ENCODE data around the gene SPOCK1. TPM values are rescaled to one million over a fixed set of nuclear protein-coding genes. Genes with fewer than 3 reads are reported as not detected.

The SPOCK1 gene
- total and polyA plus RNA-seq, 3 donors from 2014 or later, result 63.8 to 111 (median 101) TPM

DNA sequence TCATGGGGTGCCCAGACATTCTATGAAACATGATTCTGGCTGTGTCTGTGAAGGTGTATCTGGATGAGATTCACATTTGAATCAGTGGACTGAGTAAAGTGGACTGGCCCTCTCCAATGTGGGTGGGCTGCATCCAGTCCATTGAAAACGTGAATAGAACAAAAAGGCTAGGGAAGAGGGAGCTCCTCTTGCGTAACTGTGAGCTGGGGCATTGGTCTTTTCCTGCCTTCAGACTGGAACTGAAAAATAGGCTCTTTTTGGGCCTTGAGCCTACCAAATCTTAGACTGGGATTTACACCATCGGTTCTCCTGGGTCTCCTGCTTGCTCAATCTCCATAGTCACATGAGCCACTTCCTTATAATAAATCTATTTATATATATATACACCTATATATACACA lies 170.1 kb downstream of the SPOCK1 start:
- TF ChIP-seq POLR2A (IDR thresholded peaks at IDR 0.05), result no peak
- TF ChIP-seq, protein P1, sequence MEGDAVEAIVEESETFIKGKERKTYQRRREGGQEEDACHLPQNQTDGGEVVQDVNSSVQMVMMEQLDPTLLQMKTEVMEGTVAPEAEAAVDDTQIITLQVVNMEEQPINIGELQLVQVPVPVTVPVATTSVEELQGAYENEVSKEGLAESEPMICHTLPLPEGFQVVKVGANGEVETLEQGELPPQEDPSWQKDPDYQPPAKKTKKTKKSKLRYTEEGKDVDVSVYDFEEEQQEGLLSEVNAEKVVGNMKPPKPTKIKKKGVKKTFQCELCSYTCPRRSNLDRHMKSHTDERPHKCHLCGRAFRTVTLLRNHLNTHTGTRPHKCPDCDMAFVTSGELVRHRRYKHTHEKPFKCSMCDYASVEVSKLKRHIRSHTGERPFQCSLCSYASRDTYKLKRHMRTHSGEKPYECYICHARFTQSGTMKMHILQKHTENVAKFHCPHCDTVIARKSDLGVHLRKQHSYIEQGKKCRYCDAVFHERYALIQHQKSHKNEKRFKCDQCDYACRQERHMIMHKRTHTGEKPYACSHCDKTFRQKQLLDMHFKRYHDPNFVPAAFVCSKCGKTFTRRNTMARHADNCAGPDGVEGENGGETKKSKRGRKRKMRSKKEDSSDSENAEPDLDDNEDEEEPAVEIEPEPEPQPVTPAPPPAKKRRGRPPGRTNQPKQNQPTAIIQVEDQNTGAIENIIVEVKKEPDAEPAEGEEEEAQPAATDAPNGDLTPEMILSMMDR (IDR thresholded peaks at IDR 0.05), result no peak
- H3K27me3 ChIP-seq, result no peaks in the 10 kb centered on the region
- no peak overlapping the region for H3K4me3 ChIP-seq
- H3K4me1 ChIP-seq, result peaks cover 3% of the 10 kb centered on the region
- no peak overlapping the region for H3K27ac ChIP-seq
- WGBS, 2 donors, result 90 to 92% methylated on average over 3 of the region's 3 CpGs
- intact Hi-C loops (cut with DNase I; ENCODE audit: low total_unique reads), result no loop called here
- no peak for DNase-seq
- H3K36me3 ChIP-seq (ENCODE audit: low read depth, missing control alignments), result no peaks in the 10 kb centered on the region
- no peaks in the 10 kb centered on the region for H3K9me3 ChIP-seq

DNA sequence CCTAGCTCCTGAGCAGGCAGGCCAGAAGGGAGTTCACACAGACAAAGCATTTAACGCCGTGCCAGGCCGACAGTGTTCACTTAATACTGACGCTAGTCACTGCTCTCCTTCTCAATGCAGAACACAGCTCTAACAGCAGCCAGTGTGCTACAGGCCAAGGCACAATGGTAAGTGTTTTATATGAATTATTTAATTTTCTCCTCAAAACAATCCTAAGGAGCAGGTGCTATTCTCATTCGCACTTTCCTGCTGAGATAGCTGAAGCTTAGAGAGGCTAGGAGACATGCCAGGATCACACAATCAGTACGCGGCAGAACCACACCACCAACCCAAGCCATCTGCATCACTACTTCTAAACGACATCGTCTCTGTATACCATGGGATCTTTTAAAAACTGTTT lies 170.7 kb downstream of the SPOCK1 start:
- no peak for DNase-seq
- H3K36me3 ChIP-seq (ENCODE audit: low read depth, missing control alignments), result no peaks in the 10 kb centered on the region
- no peak overlapping the region for H3K27ac ChIP-seq
- no peaks in the 10 kb centered on the region for H3K9me3 ChIP-seq
- no peaks in the 10 kb centered on the region for H3K27me3 ChIP-seq
- H3K4me3 ChIP-seq, result no peak overlapping the region
- H3K4me1 ChIP-seq, result no peaks in the 10 kb centered on the region
- no peak for TF ChIP-seq POLR2A (IDR thresholded peaks at IDR 0.05)
- TF ChIP-seq, protein P1 (IDR thresholded peaks at IDR 0.05), result no peak
- WGBS, 2 donors, result 92% methylated on average over 9 of the region's 9 CpGs
- intact Hi-C loops (cut with DNase I; ENCODE audit: low total_unique reads), result no loop called here

DNA sequence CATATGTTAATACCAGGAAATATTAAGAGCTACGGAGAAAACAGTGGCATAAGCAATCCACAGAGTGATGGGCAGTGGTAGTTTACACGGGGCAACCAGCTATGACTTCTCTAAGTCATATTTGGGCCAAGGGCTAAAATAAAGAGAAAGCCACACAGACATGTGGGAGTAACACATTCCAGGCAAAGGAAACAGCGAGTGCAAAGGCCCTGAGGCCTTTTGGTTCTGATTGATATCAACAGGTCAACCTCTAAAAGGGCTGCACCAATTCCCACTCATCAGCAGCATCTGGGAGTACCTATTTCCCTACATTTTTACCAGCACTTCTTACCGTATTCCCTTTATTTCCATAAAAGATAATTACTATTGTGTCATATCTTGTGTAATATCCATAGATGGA lies 173.4 kb downstream of the SPOCK1 start:
- TF ChIP-seq, protein P1 (IDR thresholded peaks at IDR 0.05), result no peak
- TF ChIP-seq POLR2A (IDR thresholded peaks at IDR 0.05), result no peak
- Histone ChIP-seq H3K4me1 (no peaks in the 10 kb centered on the region), H3K27me3 (no peaks in the 10 kb centered on the region), H3K4me3 (no peak overlapping the region), H3K9me3 (no peaks in the 10 kb centered on the region), H3K36me3 (ENCODE audit: low read depth, missing control alignments) (no peaks in the 10 kb centered on the region), H3K27ac (no peak overlapping the region)
- intact Hi-C loops (cut with DNase I; ENCODE audit: low total_unique reads), result no loop called here
- 77 to 78% methylated on average over 4 of the region's 4 CpGs for WGBS, 2 donors
- no peak for DNase-seq

DNA sequence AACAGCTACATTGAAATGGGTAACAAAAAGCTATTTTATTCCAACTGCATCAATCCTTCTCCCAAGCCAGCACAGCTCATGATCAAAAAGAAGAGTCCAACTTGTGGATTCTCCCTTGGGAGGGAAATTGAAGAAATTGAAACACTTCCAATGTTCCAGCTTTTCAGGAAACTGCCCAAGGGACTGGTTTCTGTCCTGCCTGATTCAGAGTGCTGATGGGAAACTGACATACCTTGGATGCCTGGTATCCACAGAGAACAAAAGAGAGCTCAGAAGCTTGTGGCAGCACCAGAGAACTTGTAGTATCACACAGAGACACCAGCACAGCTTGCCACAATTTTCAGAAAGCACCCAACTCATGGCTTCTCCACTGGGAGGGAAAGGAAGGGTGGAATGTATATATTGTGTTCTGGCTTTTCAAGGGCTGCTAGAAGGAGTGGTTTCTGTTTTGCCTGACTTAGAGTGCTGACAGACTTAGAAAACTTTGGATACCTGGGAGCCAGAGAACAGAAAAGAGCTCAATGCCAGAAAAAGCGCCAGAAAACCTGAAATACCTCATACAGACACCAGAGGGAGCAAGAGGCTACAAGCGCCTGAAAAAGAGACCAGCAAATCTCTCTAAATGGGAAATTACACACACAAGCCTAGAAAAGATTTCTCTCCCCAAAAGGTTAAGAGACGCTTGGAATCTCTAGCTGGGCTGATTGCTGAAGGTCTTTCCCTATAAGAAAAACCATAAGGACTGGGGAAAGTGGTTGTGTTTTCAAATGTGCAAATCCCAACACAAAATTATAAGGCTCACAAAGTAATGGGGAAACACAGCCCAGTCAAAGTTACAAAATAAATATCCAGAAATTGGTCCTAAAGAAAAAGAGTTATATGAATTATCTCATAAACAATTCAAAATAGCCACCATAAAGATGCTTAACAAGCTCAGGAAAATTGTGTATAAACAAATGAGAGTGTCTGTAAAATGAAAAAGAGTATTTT lies 178.8 kb downstream of the SPOCK1 start:
- TF ChIP-seq, protein P1 (IDR thresholded peaks at IDR 0.05), result peak; percentile 79 to 88 (median 86)
- no peak for TF ChIP-seq POLR2A (IDR thresholded peaks at IDR 0.05)
- intact Hi-C loops (cut with DNase I; ENCODE audit: low total_unique reads), result loop anchor here (5.0 kb wide), 1 partner anchor 177 kb away; the partner anchor contains the start of gene SPOCK1
- Histone ChIP-seq H3K36me3 (ENCODE audit: low read depth, missing control alignments) (no peaks in the 10 kb centered on the region), H3K27ac (no peak overlapping the region), H3K4me3 (no peak overlapping the region), H3K9me3 (no peaks in the 10 kb centered on the region), H3K4me1 (peaks cover 18% of the 10 kb centered on the region), H3K27me3 (no peaks in the 10 kb centered on the region)
- peak; percentile 69 for DNase-seq
- 5 to 16% methylated on average over 3 of the region's 3 CpGs for WGBS, 2 donors
